Measurements from ENCODE around the gene OR8U1.

GRCh38 chr11:56380120-56380519 lies 4.7 kb downstream of the OR8U1 start:
- TF ChIP-seq CTCF (conservative IDR thresholded peaks at IDR 0.05) = no peak
- no peak for TF ChIP-seq ZFX (IDR thresholded peaks at IDR 0.05)
